IMR-90 (cell line): Measurements from ENCODE around the gene PPM1H. TPM values are rescaled to one million over a fixed set of nuclear protein-coding genes. Genes with fewer than 3 reads are reported as not detected.

ENCODE experiments used
- ATAC-seq: fragments of 200-7000 bp; cut with Tn5 transposase; 2 replicates; pipeline ENCODE4 v1.9.1; 2020; ENCODE audit warnings: low read depth, mild to moderate bottlenecking, moderate library complexity
- BruUV-seq: library from RNA; stranded (reverse); fragments of 400-500 nt; replicated peaks from 2 replicates; lab custom pipeline; 2021; lab: Mats Ljungman, UMichigan
- CTCF ChIA-PET: fragments of 300-600 bp; formaldehyde crosslinking; extraction: SDS; loops from one replicate; lab custom pipeline; 2021; ENCODE audit warnings: antibody characterized with exemption; lab: Yijun Ruan, JAX
- POLR2A ChIA-PET: fragments of 300-600 bp; sonication (Branson Sonifier 250); formaldehyde crosslinking; loops from one replicate; lab custom pipeline; 2022; ENCODE audit warnings: antibody characterized with exemption; ENCODE audit not compliant: unreplicated experiment; lab: Charles Lee
- DNase-seq: peaks from one replicate; pipeline ENCODE4 v3.0.0; 2013
- H2AFZ ChIP-seq: replicated peaks from 2 replicates; pipeline ENCODE3; 2013; ENCODE audit warnings: low read length, mild to moderate bottlenecking; ENCODE audit not compliant: poor library complexity
- H2AK5ac ChIP-seq: 2 replicates; pipeline ENCODE4 v1.6.1; 2013; ENCODE audit warnings: low read depth, low read length, inconsistent platforms
- H2AK9ac ChIP-seq: replicated peaks from 2 replicates; pipeline ENCODE3; 2013; ENCODE audit warnings: mild to moderate bottlenecking, low read depth, low read length, moderate library complexity; ENCODE audit not compliant: poor library complexity
- H2BK120ac ChIP-seq: 2 replicates; pipeline ENCODE4 v1.6.1; 2013; ENCODE audit warnings: low read depth, low read length, inconsistent platforms
- H2BK15ac ChIP-seq: 3 replicates; pipeline ENCODE4 v1.6.1; 2013; ENCODE audit warnings: low read depth, low read length, inconsistent platforms
- H2BK20ac ChIP-seq: 2 replicates; pipeline ENCODE4 v1.6.1; 2013; ENCODE audit warnings: low read depth, mild to moderate bottlenecking, inconsistent platforms, low read length, moderate library complexity
- H2BK5ac ChIP-seq: 2 replicates; pipeline ENCODE4 v1.6.1; 2013; ENCODE audit warnings: mild to moderate bottlenecking, low read depth, low read length, inconsistent platforms; ENCODE audit not compliant: poor library complexity, severe bottlenecking
- H3K14ac ChIP-seq: replicated peaks from 2 replicates; pipeline ENCODE4 v1.6.1; 2013; ENCODE audit warnings: low read depth, low read length, inconsistent platforms
- H3K18ac ChIP-seq: 2 replicates; pipeline ENCODE4 v1.6.1; 2013; ENCODE audit warnings: low read depth, low read length, control low read depth
- H3K23ac ChIP-seq: 2 replicates; pipeline ENCODE4 v1.6.1; 2013; ENCODE audit warnings: low read depth, low read length, inconsistent platforms
- H3K27ac ChIP-seq: 2 replicates; pipeline ENCODE4 v1.5.1; 2013; ENCODE audit warnings: mild to moderate bottlenecking, control low read depth, low read length; ENCODE audit not compliant: insufficient read depth
- H3K27me3 ChIP-seq: 2 replicates; pipeline ENCODE4 v1.6.1; 2013; ENCODE audit warnings: low read length; ENCODE audit not compliant: control insufficient read depth, insufficient read depth
- H3K36me3 ChIP-seq: 2 replicates; pipeline ENCODE4 v1.6.1; 2013; ENCODE audit warnings: low read length, mixed read lengths; ENCODE audit not compliant: control insufficient read depth, insufficient read depth
- H3K4ac ChIP-seq: 2 replicates; pipeline ENCODE4 v1.6.1; 2013; ENCODE audit warnings: low read depth, low read length, inconsistent platforms
- H3K4me1 ChIP-seq: 2 replicates; pipeline ENCODE4 v1.6.1; 2013; ENCODE audit warnings: low read length, mixed read lengths; ENCODE audit not compliant: control insufficient read depth, insufficient read depth
- H3K4me2 ChIP-seq: 2 replicates; pipeline ENCODE4 v1.6.1; 2013; ENCODE audit warnings: low read depth, mild to moderate bottlenecking, control low read depth, low read length, moderate library complexity
- H3K4me3 ChIP-seq: 2 replicates; pipeline ENCODE4 v1.5.1; 2013; ENCODE audit warnings: low read depth, mild to moderate bottlenecking, control low read depth, low read length, moderate library complexity; ENCODE audit not compliant: insufficient read depth
- H3K56ac ChIP-seq: 2 replicates; pipeline ENCODE4 v1.6.1; 2013; ENCODE audit warnings: low read length, inconsistent platforms; ENCODE audit not compliant: insufficient read depth; ENCODE audit errors: extremely low read depth
- H3K79me1 ChIP-seq, 2 experiments: 2 replicates each; pipeline ENCODE4 v1.6.1; 2013; ENCODE audit warnings: low read length in 2 of 2, inconsistent platforms in 1 of 2, low read depth in 1 of 2
- H3K9ac ChIP-seq: 2 replicates; pipeline ENCODE4 v1.6.1; 2013; ENCODE audit warnings: low read depth, low read length, control low read depth
- H3K9me1 ChIP-seq: 2 replicates; pipeline ENCODE4 v1.6.1; 2013; ENCODE audit warnings: low read length, inconsistent platforms; ENCODE audit not compliant: insufficient read depth
- H3K9me3 ChIP-seq: 2 replicates; pipeline ENCODE4 v1.6.1; 2013; ENCODE audit warnings: low read length; ENCODE audit not compliant: control insufficient read depth, insufficient read depth
- H4K20me1 ChIP-seq: 2 replicates; pipeline ENCODE4 v1.6.1; 2013; ENCODE audit warnings: low read length, inconsistent platforms; ENCODE audit not compliant: insufficient read depth
- H4K5ac ChIP-seq: 2 replicates; pipeline ENCODE4 v1.6.1; 2013; ENCODE audit warnings: mild to moderate bottlenecking, low read depth, low read length, control low read depth
- H4K8ac ChIP-seq, 2 experiments: 2 replicates each; pipeline ENCODE4 v1.6.1; 2013; ENCODE audit warnings: low read depth in 2 of 2, low read length in 2 of 2, control low read depth in 1 of 2, inconsistent platforms in 1 of 2
- H4K91ac ChIP-seq: 2 replicates; pipeline ENCODE4 v1.6.1; 2013; ENCODE audit warnings: low read depth, low read length, inconsistent platforms; ENCODE audit not compliant: insufficient read depth
- CTCF ChIP-seq: conservative IDR thresholded peaks from 2 replicates; pipeline ENCODE4 v1.5.1; 2012; ENCODE audit warnings: mild to moderate bottlenecking, low read depth, low read length, improper control_type of control experiment
- MAZ ChIP-seq: IDR thresholded peaks from 2 replicates; pipeline ENCODE4 v1.6.1; 2012; ENCODE audit warnings: low read depth, mild to moderate bottlenecking, low read length, improper control_type of control experiment, moderate library complexity, borderline replicate concordance
- NFE2L2 ChIP-seq: fragments of 150-350 bp; IDR thresholded peaks from 2 replicates; pipeline ENCODE4 v1.6.1; 2016; ENCODE audit warnings: low read depth, mild to moderate bottlenecking, low read length
- POLR2A ChIP-seq: IDR thresholded peaks from 2 replicates; pipeline ENCODE4 v1.6.1; 2012; ENCODE audit warnings: mild to moderate bottlenecking, low read depth, low read length
- SMC3 ChIP-seq: fragments of 150-350 bp; IDR thresholded peaks from 2 replicates; pipeline ENCODE4 v1.6.1; 2016; ENCODE audit warnings: low read depth, mild to moderate bottlenecking, antibody characterized with exemption, low read length, moderate library complexity
- WGBS, 2 experiments: methylation state at CpG; one replicate each; pipeline versions ENCODE4 v1.1.5 to v1.1.7; 2013; ENCODE audit warnings: missing lambda C conversion rate in 2 of 2; ENCODE audit not compliant: insufficient read length in 1 of 2; ENCODE audit errors: extremely low coverage in 2 of 2; 5-methylcytosine and 5-hydroxymethylcytosine counted together
- dilution Hi-C: fragments of 300-500 bp; cut with HindIII; formaldehyde crosslinking; loops from one replicate; pipeline ENCODE4 v1.14.3; 2018; ENCODE audit warnings: low sequenced_read_pairs; ENCODE audit not compliant: unreplicated experiment
- in situ Hi-C: fragments of 300-500 bp; cut with MboI; formaldehyde crosslinking; loops from 3 replicates; pipeline ENCODE4 v1.14.3; 2019; ENCODE audit warnings: low sequenced_read_pairs, inconsistent platforms, mixed read lengths
- intact Hi-C: fragments of 100-400 bp; cut with micrococcal nuclease; formaldehyde crosslinking; loops from 2 replicates; pipeline ENCODE4 v1.10.0; 2022
- polyA plus RNA-seq, 3 experiments: library from polyadenylated mRNA; depleted of rRNA; stranded (reverse); fragments of >200 nt; gene quantifications; 2 replicates each; pipeline ENCODE4 v1.2.3, GENCODE V29; 2012; ENCODE audit warnings: low replicate concordance in 1 of 3
- total RNA-seq: library from RNA; depleted of rRNA; stranded (reverse); fragments of >200 nt; gene quantifications from 2 replicates; pipeline ENCODE4 v1.2.3, GENCODE V29; 2012

Gene PPM1H
- total and polyA plus RNA-seq, 2 of the 4 experiments (the other 2 are of a cell fraction), result 0.14 to 0.18 TPM

- Histone ChIP-seq H3K9me3 (no peaks in the 10 kb centered on the region), H4K20me1 (no peaks in the 10 kb centered on the region), H3K27me3 (peaks cover 7% of the 10 kb centered on the region), H3K23ac (no peak overlapping the region), H3K18ac (no peak overlapping the region), H3K14ac (no peak overlapping the region), H2BK15ac (no peak overlapping the region), H3K9ac (no peak overlapping the region), H3K4me3 (no peak overlapping the region), H4K91ac (no peak overlapping the region), H4K8ac (no peak overlapping the region), H3K4me1 (no peaks in the 10 kb centered on the region), H2BK20ac (no peak overlapping the region), H2BK5ac (no peak overlapping the region), H3K56ac (no peak overlapping the region), H3K4me2 (no peak overlapping the region), H2AK9ac (no peak overlapping the region), H2AFZ (no peak overlapping the region), H3K27ac (no peak overlapping the region), H3K79me1 (no peaks in the 10 kb centered on the region), H3K36me3 (no peaks in the 10 kb centered on the region), H4K5ac (no peak overlapping the region), H2BK120ac (no peak overlapping the region), H3K9me1 (no peaks in the 10 kb centered on the region), H2AK5ac (no peak overlapping the region), H3K4ac (no peak overlapping the region)
- WGBS, 2 experiments, result 60% methylated on average over 3 of the region's 10 CpGs; no CpG with 5 or more reads in 1 of the 2 experiments
- in situ Hi-C loops, result no loop called here
- ChIA-PET CTCF (no interaction called here), POLR2A (no interaction called here)
- dilution Hi-C loops, result no loop called here
- DNase-seq, result no peak
- no peak for ATAC-seq
- BruUV-seq, result no TSS peak
- intact Hi-C loops, result no loop called here
- TF ChIP-seq NFE2L2 (no peak), MAZ (no peak), POLR2A (no peak), SMC3 (no peak), CTCF (no peak)
Measured at GRCh38 chr12:62670986-62671720, 263.8 kb downstream of the PPM1H start.
